OCI-LY7 (cell line): Measurements from ENCODE around the gene MRGPRE. TPM values are rescaled to one million over a fixed set of nuclear protein-coding genes. Genes with fewer than 3 reads are reported as not detected.

ENCODE experiments used
- BruUV-seq: library from RNA; stranded (reverse); fragments of 400-500 nt; replicated peaks from 2 replicates; lab custom pipeline; 2021; lab: Mats Ljungman, UMichigan
- CTCF ChIA-PET: fragments of 300-600 bp; sonication (Branson Sonifier 250); formaldehyde crosslinking; loops from one replicate; lab custom pipeline; 2022; ENCODE audit warnings: antibody characterized with exemption; ENCODE audit not compliant: unreplicated experiment; lab: Charles Lee
- POLR2A ChIA-PET: fragments of 300-600 bp; sonication (Branson Sonifier 250); formaldehyde crosslinking; loops from one replicate; lab custom pipeline; 2022; ENCODE audit warnings: antibody characterized with exemption; lab: Charles Lee
- DNase-seq: peaks from one replicate; pipeline ENCODE4 v3.0.0-alpha.2; 2015; ENCODE audit warnings: low spot score
- H2AFZ ChIP-seq: fragments of 200-600 bp; sonication (generic), shearing (Covaris generic); 2 replicates; pipeline ENCODE4 v1.6.1; 2014; ENCODE audit warnings: mild to moderate bottlenecking, antibody characterized with exemption, low read length, moderate library complexity
- H3K27ac ChIP-seq: fragments of 200-600 bp; sonication (generic); 2 replicates; pipeline ENCODE4 v1.5.1; 2014; ENCODE audit warnings: mixed run types, low read depth, mild to moderate bottlenecking, moderate library complexity, low read length, inconsistent platforms; ENCODE audit not compliant: poor library complexity, severe bottlenecking
- H3K36me3 ChIP-seq: fragments of 200-600 bp; sonication (generic); 2 replicates; pipeline ENCODE4 v1.6.1; 2014; ENCODE audit warnings: mild to moderate bottlenecking, antibody characterized with exemption, low read length, moderate library complexity, mixed read lengths; ENCODE audit not compliant: insufficient read depth
- H3K4me1 ChIP-seq: fragments of 200-600 bp; sonication (generic); 2 replicates; pipeline ENCODE4 v1.5.1; 2014; ENCODE audit warnings: mild to moderate bottlenecking, low read length; ENCODE audit not compliant: insufficient read depth, poor library complexity, severe bottlenecking
- H3K4me2 ChIP-seq: fragments of 200-600 bp; sonication (generic); 2 replicates; pipeline ENCODE4 v1.6.1; 2014; ENCODE audit warnings: mild to moderate bottlenecking, low read length
- H3K4me3 ChIP-seq: fragments of 200-600 bp; sonication (generic); 2 replicates; pipeline ENCODE4 v1.5.1; 2014; ENCODE audit warnings: mild to moderate bottlenecking, low read depth, low read length; ENCODE audit not compliant: poor library complexity, severe bottlenecking
- H3K79me2 ChIP-seq: fragments of 200-600 bp; sonication (generic); 2 replicates; pipeline ENCODE4 v1.6.1; 2016; ENCODE audit warnings: low read depth, mild to moderate bottlenecking, low read length, moderate library complexity, mixed read lengths; ENCODE audit not compliant: insufficient read depth
- H3K9me2 ChIP-seq: fragments of 200-600 bp; sonication (generic); 2 replicates; pipeline ENCODE4 v1.6.1; 2016; ENCODE audit warnings: mild to moderate bottlenecking, low read length, mixed read lengths; ENCODE audit not compliant: insufficient read depth
- H3K9me3 ChIP-seq: fragments of 200-600 bp; sonication (generic); 2 replicates; pipeline ENCODE4 v1.6.1; 2014; ENCODE audit warnings: mild to moderate bottlenecking, mixed run types, low read length, mixed read lengths
- H4K20me1 ChIP-seq: fragments of 200-600 bp; sonication (generic); 2 replicates; pipeline ENCODE4 v1.6.1; 2014; ENCODE audit warnings: mild to moderate bottlenecking, antibody characterized with exemption, low read length, moderate library complexity, mixed read lengths; ENCODE audit not compliant: insufficient read depth
- EZH2phosphoT487 ChIP-seq: fragments of 200-600 bp; sonication (generic); IDR thresholded peaks from 2 replicates; pipeline ENCODE4 v1.6.1; 2018; ENCODE audit warnings: low read depth, borderline replicate concordance, mild to moderate bottlenecking, mixed run types, antibody characterized with exemption, low read length, moderate library complexity, mixed read lengths
- intact Hi-C: fragments of 100-400 bp; cut with micrococcal nuclease; formaldehyde crosslinking; loops from one replicate; pipeline ENCODE4 v1.10.0; 2022; ENCODE audit not compliant: unreplicated experiment
- total RNA-seq, 2 experiments: library from RNA; depleted of rRNA in 1 of 2; stranded (reverse); fragments of >200 nt in 1 of 2; shearing (Covaris generic) in 1 of 2; gene quantifications; 2 replicates each; pipeline ENCODE4 v1.2.3, GENCODE V29; 2014 to 2022
- TF ChIP-seq, protein P1 (sequence below): fragments of 200-600 bp; sonication (generic); conservative IDR thresholded peaks from 2 replicates; pipeline ENCODE4 v1.5.1; 2014; ENCODE audit warnings: mild to moderate bottlenecking, antibody characterized with exemption, low read length, moderate library complexity, mixed read lengths

MRGPRE gene
- total RNA-seq, 2 experiments from 2014 or later: not detected

- BruUV-seq: no TSS peak
- no peaks in the 10 kb centered on the region for H4K20me1 ChIP-seq
- H3K4me3 ChIP-seq: no peak within 1 kb of the TSS
- no peak within 1 kb of the TSS for H2AFZ ChIP-seq
- ChIA-PET POLR2A (no interaction called here), CTCF (no interaction called here)
- TF ChIP-seq, protein P1, sequence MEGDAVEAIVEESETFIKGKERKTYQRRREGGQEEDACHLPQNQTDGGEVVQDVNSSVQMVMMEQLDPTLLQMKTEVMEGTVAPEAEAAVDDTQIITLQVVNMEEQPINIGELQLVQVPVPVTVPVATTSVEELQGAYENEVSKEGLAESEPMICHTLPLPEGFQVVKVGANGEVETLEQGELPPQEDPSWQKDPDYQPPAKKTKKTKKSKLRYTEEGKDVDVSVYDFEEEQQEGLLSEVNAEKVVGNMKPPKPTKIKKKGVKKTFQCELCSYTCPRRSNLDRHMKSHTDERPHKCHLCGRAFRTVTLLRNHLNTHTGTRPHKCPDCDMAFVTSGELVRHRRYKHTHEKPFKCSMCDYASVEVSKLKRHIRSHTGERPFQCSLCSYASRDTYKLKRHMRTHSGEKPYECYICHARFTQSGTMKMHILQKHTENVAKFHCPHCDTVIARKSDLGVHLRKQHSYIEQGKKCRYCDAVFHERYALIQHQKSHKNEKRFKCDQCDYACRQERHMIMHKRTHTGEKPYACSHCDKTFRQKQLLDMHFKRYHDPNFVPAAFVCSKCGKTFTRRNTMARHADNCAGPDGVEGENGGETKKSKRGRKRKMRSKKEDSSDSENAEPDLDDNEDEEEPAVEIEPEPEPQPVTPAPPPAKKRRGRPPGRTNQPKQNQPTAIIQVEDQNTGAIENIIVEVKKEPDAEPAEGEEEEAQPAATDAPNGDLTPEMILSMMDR: no peak
- no peak for TF ChIP-seq EZH2phosphoT487
- no peaks in the 10 kb centered on the region for H3K79me2 ChIP-seq
- intact Hi-C loops: no loop called here
- no peak within 1 kb of the TSS for H3K4me2 ChIP-seq
- H3K36me3 ChIP-seq: no peaks in the 10 kb centered on the region
- H3K9me2 ChIP-seq: no peaks in the 10 kb centered on the region
- no peaks in the 10 kb centered on the region for H3K9me3 ChIP-seq
- no peak within 1 kb of the TSS for H3K27ac ChIP-seq
- no peak for DNase-seq
- no peaks in the 10 kb centered on the region for H3K4me1 ChIP-seq
Measured at GRCh38 chr11:3218483-3219280, 13.5 kb downstream of the MRGPRE start, which contains the start of gene MRGPRG. Gene MRGPRG, minus strand, starts transcription at chr11:3218813. Its CDS starts 0 bp downstream, at chr11:3218813.

- intact Hi-C loops: loop anchor here (1.0 to 2.0 kb wide), 3 partner anchors 108 to 191 kb away; no protein-coding TSS in a partner anchor
Measured at GRCh38 chr11:3217818-3218482, 14.3 kb downstream of the MRGPRE start.

More at GRCh38 chr11:3217818-3218482, 14.3 kb downstream of the MRGPRE start:
- no peak for TF ChIP-seq EZH2phosphoT487
- TF ChIP-seq, protein P1: no peak
- Histone ChIP-seq H3K9me3 (no peaks in the 10 kb centered on the region), H2AFZ (no peak overlapping the region), H3K4me2 (no peak overlapping the region), H4K20me1 (no peaks in the 10 kb centered on the region), H3K9me2 (no peaks in the 10 kb centered on the region), H3K27ac (no peak overlapping the region), H3K4me1 (no peaks in the 10 kb centered on the region), H3K36me3 (no peaks in the 10 kb centered on the region), H3K79me2 (no peaks in the 10 kb centered on the region), H3K4me3 (no peak overlapping the region)
- ChIA-PET CTCF (no interaction called here), POLR2A (no interaction called here)
- no peak for DNase-seq
- no TSS peak for BruUV-seq
